HepG2 (cell line): ENCODE results near the gene EEFSEC. TPM values are rescaled to one million over a fixed set of nuclear protein-coding genes. Genes with fewer than 3 reads are reported as not detected.

Source experiments
- ATAC-seq: fragments of 200-7000 bp; cut with Tn5 transposase; 3 replicates; pipeline ENCODE4 v1.9.1; 2020; ENCODE audit warnings: mild to moderate bottlenecking, moderate library complexity
- BruUV-seq: library from RNA; stranded (reverse); fragments of 400-500 nt; replicated peaks from 2 replicates; lab custom pipeline; 2021; lab: Mats Ljungman, UMichigan
- CTCF ChIA-PET: fragments of 300-600 bp; formaldehyde crosslinking; extraction: SDS; loops from one replicate; lab custom pipeline; 2021; ENCODE audit warnings: low total read pairs, inconsistent platforms, low intra/inter-chr PET ratio; lab: Yijun Ruan, JAX
- POLR2A ChIA-PET: fragments of 350-600 bp; sonication (Branson Sonifier 250); formaldehyde crosslinking; loops from one replicate; lab custom pipeline; 2020; ENCODE audit warnings: antibody characterized with exemption, inconsistent platforms; lab: Yijun Ruan, JAX
- DNase-seq: peaks from one replicate; pipeline ENCODE4 v3.0.0-alpha.2; 2015; ENCODE audit warnings: low spot score
- FAIRE-seq: peaks from 3 replicates; lab custom pipeline; 2011; peaks lifted over from hg19 to GRCh38; lab: Jason Lieb, UNC
- H2AFZ ChIP-seq: one replicate; pipeline ENCODE4 v1.6.1; 2011; ENCODE audit warnings: low read length, inconsistent platforms
- H3K27ac ChIP-seq: fragments of 300-600 bp; 3 replicates; pipeline ENCODE4 v1.8.0; 2011; ENCODE audit warnings: mixed run types, mild to moderate bottlenecking, mixed read lengths, low read length, inconsistent platforms; ENCODE audit not compliant: insufficient read depth; ENCODE audit errors: extremely low read length
- H3K27me3 ChIP-seq, 2 experiments: fragments of 200-600 bp in 1 of 2; 2 replicates in 1 of 2; 3 replicates in 1 of 2; pipeline versions ENCODE4 v1.6.0 to v1.8.0; 2011; ENCODE audit warnings: low read length in 2 of 2, mild to moderate bottlenecking in 2 of 2, moderate library complexity in 2 of 2, inconsistent platforms in 1 of 2; ENCODE audit not compliant: insufficient read depth in 2 of 2, control insufficient read depth in 1 of 2
- H3K36me3 ChIP-seq, 2 experiments: fragments of 200-600 bp in 1 of 2; replicated peaks in 1 of 2; 2 replicates in 1 of 2; 3 replicates in 1 of 2; pipeline versions ENCODE4 v1.5.1 to v1.8.0; 2011; ENCODE audit warnings: low read length in 2 of 2, inconsistent platforms in 1 of 2; ENCODE audit not compliant: insufficient read depth in 2 of 2, control insufficient read depth in 1 of 2
- H3K4me1 ChIP-seq: 2 replicates; pipeline ENCODE4 v1.5.1; 2012; ENCODE audit warnings: low read length, inconsistent platforms; ENCODE audit not compliant: insufficient read depth
- H3K4me2 ChIP-seq: 2 replicates; pipeline ENCODE4 v1.6.0; 2011; ENCODE audit warnings: low read depth, low read length, inconsistent platforms
- H3K4me3 ChIP-seq, 3 experiments: fragments of 200-600 bp in 1 of 3; sonication (generic), shearing (Covaris generic) in 1 of 3; replicated peaks in 1 of 3; 2 replicates each; pipeline ENCODE4 v1.5.1; 2011 to 2016; ENCODE audit warnings: low read length in 3 of 3, inconsistent platforms in 2 of 3, low read depth in 2 of 3, mild to moderate bottlenecking in 2 of 3, control low read depth in 1 of 3, mixed read lengths in 1 of 3; ENCODE audit not compliant: insufficient read depth in 1 of 3
- H3K79me2 ChIP-seq: one replicate; pipeline ENCODE4 v1.6.1; 2011; ENCODE audit warnings: low read length, inconsistent platforms; ENCODE audit not compliant: insufficient read depth
- H3K9ac ChIP-seq: 2 replicates; pipeline ENCODE4 v1.6.0; 2011; ENCODE audit warnings: mild to moderate bottlenecking, low read depth, low read length, inconsistent platforms; ENCODE audit not compliant: insufficient read depth
- H3K9me3 ChIP-seq: 2 replicates; pipeline ENCODE4 v1.5.1; 2012; ENCODE audit warnings: mild to moderate bottlenecking, low read length
- H4K20me1 ChIP-seq: 2 replicates; pipeline ENCODE4 v1.6.0; 2011; ENCODE audit warnings: inconsistent platforms, mild to moderate bottlenecking, low read length, moderate library complexity; ENCODE audit not compliant: insufficient read depth
- ATAD3A ChIP-seq: sonication (generic); formaldehyde crosslinking; IDR thresholded peaks from 2 replicates; pipeline ENCODE4 v1.4.0; 2020; ENCODE audit warnings: missing genetic modification reagents
- GMEB1 ChIP-seq: sonication (generic); formaldehyde crosslinking; IDR thresholded peaks from 2 replicates; pipeline ENCODE4 v1.5.1; 2020; ENCODE audit warnings: missing genetic modification reagents, mild to moderate bottlenecking, borderline replicate concordance
- HHEX ChIP-seq: IDR thresholded peaks from 2 replicates; pipeline ENCODE4 v1.6.1; 2016; ENCODE audit warnings: control low read depth
- ISX ChIP-seq: sonication (generic); formaldehyde crosslinking; conservative IDR thresholded peaks from 2 replicates; pipeline ENCODE4 v1.5.0; 2020; ENCODE audit warnings: missing genetic modification reagents
- KLF13 ChIP-seq: sonication (generic); formaldehyde crosslinking; IDR thresholded peaks from 2 replicates; pipeline ENCODE4 v1.4.0; 2020; ENCODE audit warnings: mild to moderate bottlenecking, missing genetic modification reagents
- MIER3 ChIP-seq: IDR thresholded peaks from 2 replicates; pipeline ENCODE4 v1.6.1; 2016; ENCODE audit warnings: missing compliant biosample characterization, borderline replicate concordance
- POLR2AphosphoS5 ChIP-seq: IDR thresholded peaks from 2 replicates; pipeline ENCODE4 v1.6.1; 2012; ENCODE audit warnings: low read depth, low read length
- THAP7 ChIP-seq: sonication (generic); formaldehyde crosslinking; IDR thresholded peaks from 2 replicates; pipeline ENCODE4 v1.8.1; 2023; ENCODE audit warnings: mild to moderate bottlenecking, missing genetic modification reagents
- ZBTB14 ChIP-seq: sonication (generic); formaldehyde crosslinking; IDR thresholded peaks from 2 replicates; pipeline ENCODE4 v1.4.0; 2020; ENCODE audit warnings: missing genetic modification reagents
- ZNF317 ChIP-seq: sonication (generic); formaldehyde crosslinking; IDR thresholded peaks from 2 replicates; pipeline ENCODE4 v1.5.0; 2020; ENCODE audit warnings: mild to moderate bottlenecking, missing genetic modification reagents
- ZNF362 ChIP-seq: sonication (generic); formaldehyde crosslinking; IDR thresholded peaks from 2 replicates; pipeline ENCODE4 v1.4.0; 2020; ENCODE audit warnings: missing genetic modification reagents, mild to moderate bottlenecking, borderline replicate concordance
- ZNF383 ChIP-seq: sonication (generic); formaldehyde crosslinking; IDR thresholded peaks from 2 replicates; pipeline ENCODE4 v1.4.0; 2020; ENCODE audit warnings: missing genetic modification reagents, mild to moderate bottlenecking, borderline replicate concordance
- ZNF777 ChIP-seq: sonication (generic); formaldehyde crosslinking; IDR thresholded peaks from 2 replicates; pipeline ENCODE4 v1.4.0; 2020; ENCODE audit warnings: missing genetic modification reagents
- ZNF780A ChIP-seq: sonication (generic); formaldehyde crosslinking; IDR thresholded peaks from 2 replicates; pipeline ENCODE4 v1.8.0; 2022; ENCODE audit warnings: mild to moderate bottlenecking, missing genetic modification reagents, moderate library complexity
- ZNF816 ChIP-seq: sonication (generic); formaldehyde crosslinking; IDR thresholded peaks from 2 replicates; pipeline ENCODE4 v1.8.0; 2022; ENCODE audit warnings: missing genetic modification reagents, mild to moderate bottlenecking, borderline replicate concordance
- ZNF879 ChIP-seq: sonication (generic); formaldehyde crosslinking; IDR thresholded peaks from 2 replicates; pipeline ENCODE4 v1.8.1; 2023; ENCODE audit warnings: missing genetic modification reagents
- WGBS: methylation state at CpG from one replicate; pipeline ENCODE4 v1.1.6; 2017; ENCODE audit warnings: low lambda C conversion rate; 5-methylcytosine and 5-hydroxymethylcytosine counted together
- in situ Hi-C: cut with HindIII; loops from 2 replicates; pipeline ENCODE4 v1.10.0; 2017; ENCODE audit warnings: low pct_unique_long_range_greater_than_20kb; ENCODE audit not compliant: extremely low pct_ligation_motif_present
- intact Hi-C: fragments of 100-400 bp; cut with micrococcal nuclease; formaldehyde crosslinking; loops from one replicate; pipeline ENCODE4 v1.10.0; 2022; ENCODE audit not compliant: unreplicated experiment
- polyA plus RNA-seq, 8 experiments: library from polyadenylated mRNA; depleted of rRNA in 3 of 8; stranded (reverse) in 7 of 8; unstranded in 1 of 8; fragments of >200 nt; fragmentation: Illumina TruSeq in 4 of 8; extraction: Trizol in 4 of 8; gene quantifications; 2 replicates each; pipeline versions ENCODE4 v1.2.1 to v1.2.3, GENCODE V29; 2011 to 2016; ENCODE audit warnings: low read depth in 4 of 8, missing spikeins in 1 of 8, mixed read lengths in 1 of 8; ENCODE audit not compliant: insufficient read depth in 1 of 8
- total RNA-seq, 5 experiments: library from RNA; depleted of rRNA; stranded (reverse); fragments of >200 nt; fragmentation: Illumina TruSeq; extraction: Trizol; gene quantifications; 2 replicates each; pipeline ENCODE4 v1.2.3, GENCODE V29; 2016; ENCODE audit warnings: low read depth in 1 of 5

Gene EEFSEC
- total and polyA plus RNA-seq, 2 of the 13 experiments (the other 11 are each of a cell fraction or from before 2014, with no cell fraction given), result 6.4 to 24.2 TPM

- TF ChIP-seq POLR2AphosphoS5, result no peak
- TF ChIP-seq ZNF879 (CRISPR knock-in tag), result no peak
- no peak for TF ChIP-seq KLF13
- TF ChIP-seq ISX (CRISPR knock-in tag), result no peak
- no peak for TF ChIP-seq ZBTB14 (CRISPR knock-in tag)
- TF ChIP-seq ZNF777, result no peak
- TF ChIP-seq, all 625 proteins: peak for 0
These were observed 187.1 kb downstream of the EEFSEC start (continued) for GRCh38 chr3:128340198-128340903.

- no peak for DNase-seq
- H4K20me1 ChIP-seq, result no peaks in the 10 kb centered on the region
- in situ Hi-C loops, result no loop called here
- 91% methylated on average over 6 of the region's 13 CpGs for WGBS
- ChIA-PET POLR2A (no interaction called here), CTCF (no interaction called here)
- no peak overlapping the region for H3K4me3 ChIP-seq
- H3K36me3 ChIP-seq, result peaks cover 10 to 33% of the 10 kb centered on the region in 2 experiments; a peak in 4 of 5 replicates
- ATAC-seq, result no peak
- H3K4me2 ChIP-seq, result no peak overlapping the region
- H3K79me2 ChIP-seq, result no peaks in the 10 kb centered on the region
- no peak overlapping the region for H2AFZ ChIP-seq
- FAIRE-seq, result no peak
- no peak overlapping the region for H3K27ac ChIP-seq
- BruUV-seq, result no TSS peak
- TF ChIP-seq ZNF383 (CRISPR knock-in tag) (no peak), MIER3 (CRISPR knock-in tag) (no peak), ATAD3A (CRISPR knock-in tag) (no peak), GMEB1 (no peak), ZNF362 (no peak), THAP7 (CRISPR knock-in tag) (no peak), ZNF317 (no peak), ZNF780A (CRISPR knock-in tag) (no peak), HHEX (CRISPR knock-in tag) (no peak), ZNF816 (no peak)
- H3K27me3 ChIP-seq, result no peaks in the 10 kb centered on the region
- H3K9me3 ChIP-seq, result no peaks in the 10 kb centered on the region
- H3K4me1 ChIP-seq, result peaks cover 45% of the 10 kb centered on the region
- intact Hi-C loops, result no loop called here
- H3K9ac ChIP-seq, result no peak overlapping the region
These were observed 187.7 kb downstream of the EEFSEC start for GRCh38 chr3:128340904-128341555.
